Measurements from ENCODE around the gene HOXA6.

Gene HOXA6

GRCh38 chr7:27172823-27173510, 25.4 kb upstream of the HOXA6 start:
- DNase-seq, result no peak

GRCh38 chr7:27172315-27172774, 24.8 kb upstream of the HOXA6 start:
- DNase-seq, result no peak

- DNase-seq, result no peak
Observed at GRCh38 chr7:27171637-27172314, 24.2 kb upstream of the HOXA6 start.

- DNase-seq, result no peak
Observed at GRCh38 chr7:27171325-27171636, 23.7 kb upstream of the HOXA6 start.

- DNase-seq, result no peak
Observed at GRCh38 chr7:27170426-27171324, 23.1 kb upstream of the HOXA6 start.

- DNase-seq, result no peak
Observed at GRCh38 chr7:27169658-27170425, 22.3 kb upstream of the HOXA6 start.

- DNase-seq, result no peak
Observed at GRCh38 chr7:27168265-27168947, 20.8 kb upstream of the HOXA6 start.

GRCh38 chr7:27167916-27168264, 20.3 kb upstream of the HOXA6 start:
- DNase-seq, result no peak

GRCh38 chr7:27166531-27167505, 19.2 kb upstream of the HOXA6 start:
- no peak for DNase-seq

- no peak for DNase-seq
Observed at GRCh38 chr7:27165996-27166530, 18.5 kb upstream of the HOXA6 start.

- DNase-seq, result peak; percentile 88
Observed at GRCh38 chr7:27165089-27165995, 17.8 kb upstream of the HOXA6 start, which contains the start of gene HOXA9. Gene HOXA9 (minus strand): TSS chr7:27165537. CDS start chr7:27165457, 80 bp downstream.

GRCh38 chr7:27164367-27165088, 17.0 kb upstream of the HOXA6 start:
- DNase-seq, result no peak

GRCh38 chr7:27164045-27164366, 16.4 kb upstream of the HOXA6 start:
- DNase-seq, result no peak

- DNase-seq, result no peak
Observed at GRCh38 chr7:27163288-27164044, 15.9 kb upstream of the HOXA6 start.

- no peak for DNase-seq
Observed at GRCh38 chr7:27162561-27163287, 15.2 kb upstream of the HOXA6 start.

GRCh38 chr7:27161721-27162560, 14.4 kb upstream of the HOXA6 start:
- DNase-seq, result no peak
